H1 (cell line): ENCODE data around the gene CADM2.

ENCODE experiments used
- EZH2 ChIP-seq: fragments of 200-600 bp; sonication (generic); IDR thresholded peaks from 2 replicates; pipeline ENCODE4 v1.7.1; 2012; ENCODE audit warnings: low read depth, mild to moderate bottlenecking, moderate library complexity, low read length, inconsistent platforms; ENCODE audit not compliant: severe bottlenecking
- JUN ChIP-seq: IDR thresholded peaks from 2 replicates; pipeline ENCODE4 v1.6.1; 2011; ENCODE audit warnings: low read depth, mild to moderate bottlenecking, improper control_type of control experiment, low read length
- POLR2AphosphoS5 ChIP-seq: IDR thresholded peaks from 2 replicates; pipeline ENCODE4 v1.6.1; 2011; ENCODE audit warnings: low read depth, low read length

- no peak for TF ChIP-seq POLR2AphosphoS5
- no peak for TF ChIP-seq EZH2
- TF ChIP-seq JUN, result no peak
Observed at GRCh38 chr3:85193565-85193964, 234.8 kb downstream of the CADM2 start.
